SJSA1 (cell line): ENCODE results near the gene PTS. TPM values are rescaled to one million over a fixed set of nuclear protein-coding genes. Genes with fewer than 3 reads are reported as not detected.

ENCODE experiments used
- DNase-seq, 2 experiments: peaks; one replicate each; pipeline ENCODE4 v3.0.0-alpha.2; 2015 to 2020; ENCODE audit warnings: low spot score in 2 of 2, low read depth in 1 of 2
- H3K27ac ChIP-seq: fragments of 250-450 bp; sonication (Bioruptor Pico); 2 replicates; pipeline ENCODE4 v1.5.1; 2020; ENCODE audit warnings: mild to moderate bottlenecking, moderate library complexity
- H3K27me3 ChIP-seq: fragments of 250-450 bp; sonication (Bioruptor Pico); replicated peaks from 2 replicates; pipeline ENCODE4 v1.5.1; 2020; ENCODE audit warnings: mild to moderate bottlenecking, moderate library complexity
- H3K36me3 ChIP-seq: fragments of 250-450 bp; sonication (Bioruptor Pico); 2 replicates; pipeline ENCODE4 v1.5.1; 2020; ENCODE audit warnings: mild to moderate bottlenecking
- H3K4me1 ChIP-seq: fragments of 250-450 bp; sonication (Bioruptor Pico); replicated peaks from 2 replicates; pipeline ENCODE4 v1.6.1; 2021; ENCODE audit warnings: mild to moderate bottlenecking
- H3K4me3 ChIP-seq: fragments of 250-450 bp; sonication (Bioruptor Pico); 2 replicates; pipeline ENCODE4 v1.5.1; 2020; ENCODE audit warnings: mild to moderate bottlenecking
- H3K9me3 ChIP-seq: fragments of 250-450 bp; sonication (Bioruptor Pico); replicated peaks from 2 replicates; pipeline ENCODE4 v1.5.1; 2020; ENCODE audit warnings: mild to moderate bottlenecking
- total RNA-seq: library from RNA; depleted of rRNA; stranded (reverse); fragments of >200 nt; shearing (Covaris generic); gene quantifications from 2 replicates; pipeline ENCODE4 v1.2.3, GENCODE V29; 2014

Gene PTS
- total RNA-seq, 1 experiment from 2014 or later = 55.7 TPM

DNA sequence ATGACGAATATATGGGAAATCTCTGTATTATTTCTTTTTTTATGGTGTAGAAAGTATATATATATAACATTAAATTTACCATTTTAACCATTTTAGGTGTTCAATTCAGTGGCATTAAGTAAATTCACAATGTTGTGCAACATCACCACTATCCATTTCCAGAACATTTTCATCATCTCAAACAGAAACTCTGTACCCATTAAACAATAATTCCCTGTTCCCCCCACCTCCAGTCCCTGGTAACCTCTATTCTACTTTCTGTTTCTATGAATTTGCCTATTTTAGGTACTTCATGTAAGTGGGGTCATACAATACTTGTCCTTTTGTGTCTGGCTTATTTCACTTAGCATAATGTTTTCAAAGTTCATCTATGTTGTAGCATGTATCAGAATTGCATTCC is 15.3 kb upstream of the PTS start:
- H3K4me3 ChIP-seq = no peak overlapping the region
- no peak for DNase-seq
- H3K4me1 ChIP-seq = peaks cover 1% of the 10 kb centered on the region
- no peaks in the 10 kb centered on the region for H3K27me3 ChIP-seq
- no peaks in the 10 kb centered on the region for H3K9me3 ChIP-seq
- H3K36me3 ChIP-seq = no peaks in the 10 kb centered on the region
- no peak overlapping the region for H3K27ac ChIP-seq

GRCh38 chr11:112211536-112211935 is 14.7 kb upstream of the PTS start:
- DNase-seq = no peak
- Histone ChIP-seq H3K27me3 (no peaks in the 10 kb centered on the region), H3K9me3 (no peaks in the 10 kb centered on the region), H3K4me3 (no peak overlapping the region), H3K36me3 (no peaks in the 10 kb centered on the region), H3K27ac (no peak overlapping the region), H3K4me1 (peaks cover 8% of the 10 kb centered on the region)

DNA sequence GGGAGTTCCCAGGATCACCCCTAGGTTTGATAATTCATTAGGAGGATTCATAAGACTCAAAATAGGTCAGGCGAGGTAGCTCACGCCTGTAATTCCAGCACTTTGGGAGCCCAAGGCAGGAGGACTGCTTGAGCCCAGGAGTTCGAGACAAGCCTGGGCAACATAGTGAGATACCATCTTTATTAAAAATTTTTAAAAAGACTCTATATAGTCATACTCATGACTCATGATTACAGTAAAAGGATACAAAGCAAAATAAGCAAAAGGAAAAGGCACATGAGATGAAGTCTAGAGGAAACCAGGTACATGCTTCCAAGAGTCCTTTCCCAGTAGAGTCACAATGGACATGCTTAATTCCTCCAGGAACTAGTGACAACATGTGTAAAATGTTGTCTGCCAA is 13.9 kb upstream of the PTS start:
- no peaks in the 10 kb centered on the region for H3K36me3 ChIP-seq
- peaks cover 11% of the 10 kb centered on the region for H3K4me1 ChIP-seq
- no peak for DNase-seq
- no peak overlapping the region for H3K4me3 ChIP-seq
- H3K27ac ChIP-seq = no peak overlapping the region
- H3K27me3 ChIP-seq = no peaks in the 10 kb centered on the region
- no peaks in the 10 kb centered on the region for H3K9me3 ChIP-seq

DNA sequence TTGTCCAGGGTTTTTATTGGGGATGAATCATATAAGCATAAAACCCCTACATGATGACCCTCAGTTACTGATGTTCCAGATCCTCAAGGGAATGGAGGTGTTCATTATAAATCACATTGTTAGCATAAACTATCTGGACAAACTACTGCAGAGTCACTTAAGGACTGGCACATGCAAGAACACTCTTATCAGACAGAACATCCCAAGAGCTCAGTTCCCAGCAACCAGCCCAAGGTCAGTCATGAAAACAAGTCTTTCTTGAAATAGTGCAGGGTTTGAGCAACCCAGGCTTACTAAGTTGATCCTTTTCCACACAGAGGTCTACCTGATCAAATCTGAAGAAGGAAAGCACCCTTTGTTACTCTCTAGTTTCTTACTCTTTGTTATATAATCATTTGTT is 13.5 kb upstream of the PTS start:
- DNase-seq = no peak

GRCh38 chr11:112213753-112214152 is 12.5 kb upstream of the PTS start:
- no peak for DNase-seq
- Histone ChIP-seq H3K9me3 (no peaks in the 10 kb centered on the region), H3K27me3 (no peaks in the 10 kb centered on the region), H3K27ac (no peak overlapping the region), H3K4me3 (no peak overlapping the region), H3K4me1 (peaks cover 11% of the 10 kb centered on the region), H3K36me3 (no peaks in the 10 kb centered on the region)

More for the DNA sequence above, 13.5 kb upstream of the PTS start:
- peaks cover 11% of the 10 kb centered on the region for H3K4me1 ChIP-seq
- no peaks in the 10 kb centered on the region for H3K36me3 ChIP-seq
- no peaks in the 10 kb centered on the region for H3K9me3 ChIP-seq
- no peak overlapping the region for H3K27ac ChIP-seq
- H3K27me3 ChIP-seq = no peaks in the 10 kb centered on the region
- H3K4me3 ChIP-seq = no peak overlapping the region

DNA sequence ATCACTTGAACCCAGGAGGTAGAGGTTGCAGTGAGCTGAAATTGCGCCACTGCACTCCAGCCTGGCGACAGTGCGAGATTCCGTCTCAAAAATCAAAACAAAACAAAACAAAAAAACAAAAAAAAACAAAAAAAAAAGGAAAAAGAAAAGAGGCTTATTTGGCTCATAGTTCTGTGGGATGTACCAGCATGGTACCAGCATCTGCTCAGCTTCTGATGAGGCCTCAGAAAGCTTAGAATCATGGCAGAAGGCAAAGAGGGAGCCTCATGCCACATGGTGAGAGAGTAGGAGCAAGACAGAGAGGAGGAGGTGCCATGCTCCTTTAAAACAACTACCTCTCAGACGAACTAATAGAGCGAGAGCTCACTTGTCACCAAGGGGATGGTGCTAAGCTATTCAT is 10.6 kb upstream of the PTS start:
- H3K9me3 ChIP-seq = no peaks in the 10 kb centered on the region
- DNase-seq = no peak
- no peaks in the 10 kb centered on the region for H3K36me3 ChIP-seq
- no peaks in the 10 kb centered on the region for H3K27me3 ChIP-seq
- no peak overlapping the region for H3K4me3 ChIP-seq
- H3K27ac ChIP-seq = no peak overlapping the region
- H3K4me1 ChIP-seq = peaks cover 11% of the 10 kb centered on the region

GRCh38 chr11:112216561-112217105 is 9.6 kb upstream of the PTS start:
- Histone ChIP-seq H3K9me3 (no peaks in the 10 kb centered on the region), H3K36me3 (no peaks in the 10 kb centered on the region), H3K4me3 (no peak overlapping the region), H3K4me1 (peaks cover 14% of the 10 kb centered on the region), H3K27me3 (no peaks in the 10 kb centered on the region), H3K27ac (no peak overlapping the region)
- DNase-seq = peak in 1 of 2 experiments; percentile 26

DNA sequence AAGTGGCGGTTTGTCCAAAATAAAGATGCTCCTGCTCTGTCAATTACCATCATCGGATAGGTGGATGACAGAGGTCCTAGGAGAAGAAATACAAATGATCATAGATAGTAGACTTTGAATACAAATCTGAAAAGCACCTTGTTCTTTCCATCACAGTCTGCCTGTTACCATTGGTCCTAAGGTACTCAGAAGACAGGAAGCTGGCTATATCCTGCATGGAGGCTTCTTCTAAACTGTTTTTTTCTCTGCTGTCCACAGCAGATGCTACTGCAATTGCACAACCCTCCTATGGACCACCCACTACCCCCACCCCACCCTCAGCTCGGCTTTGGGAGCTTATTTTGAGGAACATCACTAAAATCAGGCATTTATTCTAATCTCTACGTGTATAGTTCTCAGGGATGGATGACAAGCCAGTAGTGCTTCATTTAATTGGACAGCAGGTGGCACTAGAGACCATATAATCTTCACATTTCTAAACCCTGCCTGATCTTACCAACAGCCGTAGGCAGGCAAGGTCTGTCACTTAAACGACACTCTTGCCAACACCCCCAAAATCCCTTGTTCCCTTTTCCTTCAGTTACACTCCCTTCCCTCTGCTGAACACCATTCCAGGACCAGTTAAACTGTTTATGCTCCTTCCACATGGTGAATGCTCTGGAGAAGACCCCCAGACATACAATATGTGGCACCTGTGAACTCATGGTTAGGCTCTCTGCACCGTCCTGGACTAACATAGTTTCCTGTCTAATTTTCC is 6.6 kb upstream of the PTS start:
- Histone ChIP-seq H3K9me3 (no peaks in the 10 kb centered on the region), H3K36me3 (no peaks in the 10 kb centered on the region), H3K4me1 (peaks cover 14% of the 10 kb centered on the region), H3K27ac (no peak overlapping the region), H3K27me3 (no peaks in the 10 kb centered on the region), H3K4me3 (no peak overlapping the region)
- peak in 1 of 2 experiments; percentile 33 for DNase-seq

DNA sequence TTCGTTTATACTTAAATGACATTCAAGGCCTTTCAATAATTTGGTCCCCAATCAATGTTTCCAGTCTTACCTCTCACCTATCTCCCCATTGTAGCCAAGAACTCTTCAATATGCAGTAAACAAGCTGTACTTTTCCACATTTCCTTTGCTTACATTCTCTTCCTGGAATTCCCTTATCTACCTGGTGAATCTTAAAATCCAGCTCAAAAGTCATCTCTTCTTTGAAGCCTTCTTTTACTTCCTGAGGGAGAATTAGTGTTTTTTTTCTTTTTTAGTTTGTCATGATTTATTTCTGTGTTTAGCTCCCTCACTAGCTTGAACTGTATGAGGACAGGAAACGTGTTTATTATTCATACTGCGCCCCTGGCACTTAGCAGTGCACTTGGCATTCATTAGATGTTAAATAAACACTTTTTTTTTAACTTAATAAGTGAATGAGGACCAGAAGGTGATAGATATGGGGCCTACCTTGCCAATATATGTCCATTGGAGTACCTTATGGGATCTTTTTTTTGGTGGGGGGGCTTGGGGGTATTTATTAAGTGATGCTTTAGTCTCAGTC is 4.9 kb upstream of the PTS start:
- Histone ChIP-seq H3K4me1 (peaks cover 11% of the 10 kb centered on the region), H3K27ac (no peak overlapping the region), H3K9me3 (no peaks in the 10 kb centered on the region), H3K36me3 (peaks cover 2% of the 10 kb centered on the region), H3K27me3 (no peaks in the 10 kb centered on the region), H3K4me3 (no peak overlapping the region)
- no peak for DNase-seq

DNA sequence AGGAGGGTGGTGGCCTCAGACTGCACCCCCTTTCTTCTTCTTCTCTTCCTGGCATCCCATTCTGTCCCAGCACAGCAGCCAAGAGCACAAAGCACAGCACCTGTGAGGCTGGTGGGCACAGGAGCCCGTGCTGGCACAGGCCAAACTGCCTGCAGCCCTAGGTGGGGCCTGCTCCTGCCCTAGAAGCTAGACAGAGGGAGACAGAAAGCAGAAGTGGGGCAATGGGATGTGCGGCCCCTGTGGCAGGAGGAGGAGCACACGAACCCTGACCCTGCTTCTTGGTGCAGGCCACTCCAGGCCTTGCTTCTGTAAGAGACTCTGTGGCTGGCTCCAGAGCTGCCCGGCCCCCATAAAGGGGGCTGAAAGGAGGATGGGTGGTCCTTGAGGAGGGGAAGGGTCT is 3.9 kb upstream of the PTS start:
- no peaks in the 10 kb centered on the region for H3K9me3 ChIP-seq
- no peak for DNase-seq

DNA sequence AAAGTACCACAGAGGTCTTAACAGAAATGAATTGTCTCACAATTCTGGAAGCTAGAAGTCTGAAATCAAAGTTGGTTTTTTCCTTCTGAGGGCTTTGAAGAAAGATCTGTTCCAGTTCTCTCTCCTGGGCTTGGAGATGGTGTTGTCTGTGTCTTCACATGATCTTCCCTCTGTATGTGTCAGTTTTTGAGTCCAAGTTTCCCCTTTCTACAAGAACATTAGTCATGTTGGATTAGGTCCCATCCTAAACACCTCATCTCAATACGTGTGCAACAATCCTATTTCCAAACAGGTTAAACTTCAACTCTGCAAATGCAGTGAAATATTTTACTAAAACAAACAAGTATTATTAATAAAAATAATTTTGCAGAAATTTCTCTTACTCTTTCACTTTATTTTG is 3.1 kb upstream of the PTS start:
- no peak overlapping the region for H3K27ac ChIP-seq
- peaks cover 5% of the 10 kb centered on the region for H3K36me3 ChIP-seq
- no peaks in the 10 kb centered on the region for H3K9me3 ChIP-seq
- DNase-seq = no peak
- no peak overlapping the region for H3K4me3 ChIP-seq
- H3K4me1 ChIP-seq = peaks cover 12% of the 10 kb centered on the region
- no peaks in the 10 kb centered on the region for H3K27me3 ChIP-seq

More for the DNA sequence above, 3.9 kb upstream of the PTS start:
- Histone ChIP-seq H3K27me3 (no peaks in the 10 kb centered on the region), H3K27ac (no peak overlapping the region), H3K36me3 (peaks cover 5% of the 10 kb centered on the region), H3K4me1 (peaks cover 8% of the 10 kb centered on the region), H3K4me3 (no peak overlapping the region)

DNA sequence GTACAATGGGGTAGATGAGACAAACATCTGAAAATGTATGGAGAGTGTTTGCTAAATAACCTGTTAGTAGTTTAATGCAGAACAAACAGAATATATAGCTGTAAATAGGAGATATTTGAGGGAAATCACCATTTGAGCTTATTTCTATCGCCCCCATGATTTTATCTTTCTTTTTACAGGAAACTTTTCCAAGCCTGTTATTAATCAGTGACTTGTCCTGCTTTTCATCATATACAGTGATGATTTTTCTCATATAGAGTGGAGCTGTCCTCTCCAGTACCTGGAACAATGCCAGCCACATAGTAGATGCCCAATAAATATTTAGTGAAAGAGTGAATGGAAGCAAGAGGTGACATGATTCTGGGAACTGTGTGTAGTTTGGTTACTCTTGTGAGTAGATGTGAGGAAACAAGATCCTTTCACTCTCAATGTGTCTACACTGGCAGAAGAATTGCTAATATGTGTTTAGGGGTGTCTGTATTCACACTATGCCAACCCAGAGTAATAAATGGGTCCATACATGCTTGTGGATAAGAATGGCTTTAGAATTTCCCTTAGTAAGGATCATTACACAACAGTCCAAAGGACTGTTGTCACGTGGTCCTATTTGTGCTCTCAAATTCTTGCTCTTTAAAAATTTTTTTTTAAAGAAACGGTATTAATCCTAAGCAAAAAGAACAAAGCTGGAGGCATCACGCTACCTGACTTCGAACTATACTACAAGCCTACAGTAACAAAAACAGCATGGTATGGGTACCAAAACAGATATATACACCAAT is 2.3 kb upstream of the PTS start:
- Histone ChIP-seq H3K9me3 (no peaks in the 10 kb centered on the region), H3K4me3 (no peak overlapping the region), H3K36me3 (peaks cover 5% of the 10 kb centered on the region), H3K27me3 (no peaks in the 10 kb centered on the region), H3K4me1 (peaks cover 12% of the 10 kb centered on the region), H3K27ac (no peak overlapping the region)
- DNase-seq = no peak

GRCh38 chr11:112225753-112226061 is 521 bp upstream of the PTS start:
- peaks cover 12% of the 10 kb centered on the region for H3K36me3 ChIP-seq
- peaks cover 17% of the 10 kb centered on the region for H3K4me1 ChIP-seq
- peak overlapping the region; percentile 96 for H3K4me3 ChIP-seq
- peak overlapping the region; percentile 91 for H3K27ac ChIP-seq
- H3K27me3 ChIP-seq = no peaks in the 10 kb centered on the region
- H3K9me3 ChIP-seq = no peaks in the 10 kb centered on the region
- no peak for DNase-seq

DNA sequence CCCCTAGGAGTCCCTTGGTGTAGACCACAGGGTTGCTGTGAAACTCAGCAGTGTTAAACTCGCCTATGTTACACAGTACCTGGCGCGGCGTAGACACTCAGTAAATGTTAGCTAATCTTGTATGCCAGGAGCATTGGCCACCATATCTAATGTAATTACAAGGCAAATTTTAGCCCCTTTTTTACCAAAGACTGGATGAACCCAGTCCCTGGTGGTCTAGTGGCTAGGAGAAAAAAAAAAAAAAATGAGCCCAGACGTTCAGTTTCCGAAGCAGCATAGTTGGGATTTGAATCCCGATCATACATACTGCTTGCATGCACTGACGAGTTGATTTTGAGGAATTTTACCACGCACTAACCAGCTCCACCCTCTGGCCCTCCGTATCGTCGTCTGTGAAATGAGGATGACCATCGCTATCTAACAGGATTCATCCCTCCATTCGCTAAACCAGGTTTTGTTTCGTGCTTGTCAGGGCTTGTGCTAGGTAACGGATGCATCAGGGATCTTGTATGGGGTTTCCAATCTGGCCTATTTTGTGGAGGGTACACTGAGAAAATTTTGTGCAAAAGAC is 688 bp downstream of the PTS start:
- Histone ChIP-seq H3K27me3 (no peaks in the 10 kb centered on the region), H3K4me3 (peak overlapping the region; percentile 96), H3K27ac (peak overlapping the region; percentile 91), H3K9me3 (no peaks in the 10 kb centered on the region), H3K36me3 (peaks cover 16% of the 10 kb centered on the region), H3K4me1 (peaks cover 14% of the 10 kb centered on the region)
- DNase-seq = no peak
